ENCODE data around the gene LILRB5.
"Not testable (repeated sequence)": the region's sequence is repeated elsewhere in the genome, so short reads cannot be mapped to it uniquely, and the experiment has no call there.

LILRB5 gene

DNA sequence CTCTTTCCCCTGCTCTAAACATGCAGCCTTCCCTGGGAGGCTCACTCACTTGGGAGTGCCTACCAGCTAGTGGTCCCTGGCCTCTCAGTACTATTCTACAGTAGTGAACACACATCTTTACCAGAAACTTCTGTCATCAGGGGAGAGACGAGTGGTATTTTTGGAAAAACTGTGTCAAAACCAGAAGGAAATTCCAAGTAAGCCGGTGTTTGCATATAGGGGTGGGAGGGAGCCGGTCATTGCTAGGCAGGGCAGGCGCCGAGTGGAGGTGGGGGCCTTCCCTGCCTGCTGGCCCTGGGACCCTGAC is 49.4 kb downstream of the LILRB5 start:
- TF ChIP-seq, protein P1, sequence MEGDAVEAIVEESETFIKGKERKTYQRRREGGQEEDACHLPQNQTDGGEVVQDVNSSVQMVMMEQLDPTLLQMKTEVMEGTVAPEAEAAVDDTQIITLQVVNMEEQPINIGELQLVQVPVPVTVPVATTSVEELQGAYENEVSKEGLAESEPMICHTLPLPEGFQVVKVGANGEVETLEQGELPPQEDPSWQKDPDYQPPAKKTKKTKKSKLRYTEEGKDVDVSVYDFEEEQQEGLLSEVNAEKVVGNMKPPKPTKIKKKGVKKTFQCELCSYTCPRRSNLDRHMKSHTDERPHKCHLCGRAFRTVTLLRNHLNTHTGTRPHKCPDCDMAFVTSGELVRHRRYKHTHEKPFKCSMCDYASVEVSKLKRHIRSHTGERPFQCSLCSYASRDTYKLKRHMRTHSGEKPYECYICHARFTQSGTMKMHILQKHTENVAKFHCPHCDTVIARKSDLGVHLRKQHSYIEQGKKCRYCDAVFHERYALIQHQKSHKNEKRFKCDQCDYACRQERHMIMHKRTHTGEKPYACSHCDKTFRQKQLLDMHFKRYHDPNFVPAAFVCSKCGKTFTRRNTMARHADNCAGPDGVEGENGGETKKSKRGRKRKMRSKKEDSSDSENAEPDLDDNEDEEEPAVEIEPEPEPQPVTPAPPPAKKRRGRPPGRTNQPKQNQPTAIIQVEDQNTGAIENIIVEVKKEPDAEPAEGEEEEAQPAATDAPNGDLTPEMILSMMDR (conservative IDR thresholded peaks at IDR 0.05; ENCODE audit: low read depth, low read length) = no peak
- no peak overlapping the region for H3K4me3 ChIP-seq (ENCODE audit: low read length)
- DNase-seq (ENCODE audit: low read depth) = no peak

DNA sequence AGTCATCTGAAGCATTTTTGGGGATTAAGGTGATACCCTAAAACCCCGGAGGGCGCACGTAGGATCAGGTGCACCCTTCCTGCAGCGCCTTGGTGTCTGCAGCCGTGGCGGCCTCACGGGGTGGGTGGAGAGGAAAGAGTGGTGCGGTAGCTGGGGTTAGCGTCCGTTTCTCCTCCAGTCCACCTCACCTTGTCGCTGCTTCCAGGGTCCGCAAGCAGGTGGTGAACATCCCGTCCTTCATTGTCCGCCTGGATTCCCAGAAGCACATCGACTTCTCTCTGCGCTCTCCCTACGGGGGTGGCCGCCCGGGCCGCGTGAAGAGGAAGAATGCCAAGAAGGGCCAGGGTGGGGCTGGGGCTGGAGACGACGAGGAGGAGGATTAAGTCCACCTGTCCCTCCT is 49.9 kb downstream of the LILRB5 start:
- DNase-seq (ENCODE audit: low read depth); H3K4me3 ChIP-seq (ENCODE audit: low read length): not testable (repeated sequence)

DNA sequence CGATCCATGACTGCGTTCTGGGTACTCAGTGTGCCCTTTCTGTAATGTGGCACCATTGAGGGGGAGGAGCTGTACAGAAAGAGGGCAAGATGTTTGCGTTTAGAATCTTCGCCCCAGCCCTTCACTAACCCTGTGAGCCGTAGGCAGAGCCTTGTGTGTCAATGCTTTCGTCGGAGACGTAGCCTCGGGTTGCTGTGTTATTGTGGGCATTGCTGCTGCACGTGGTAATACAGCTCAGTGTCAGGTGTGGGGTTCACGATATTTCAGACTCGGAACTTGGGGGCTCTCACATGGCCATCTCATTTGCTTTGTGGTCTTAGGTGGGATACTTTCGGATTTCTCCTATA is 50.3 kb downstream of the LILRB5 start:
- H3K4me3 ChIP-seq (ENCODE audit: low read length) = no peak overlapping the region
- TF ChIP-seq, protein P1 (conservative IDR thresholded peaks at IDR 0.05; ENCODE audit: low read depth, low read length) = no peak
- DNase-seq (ENCODE audit: low read depth) = no peak

DNA sequence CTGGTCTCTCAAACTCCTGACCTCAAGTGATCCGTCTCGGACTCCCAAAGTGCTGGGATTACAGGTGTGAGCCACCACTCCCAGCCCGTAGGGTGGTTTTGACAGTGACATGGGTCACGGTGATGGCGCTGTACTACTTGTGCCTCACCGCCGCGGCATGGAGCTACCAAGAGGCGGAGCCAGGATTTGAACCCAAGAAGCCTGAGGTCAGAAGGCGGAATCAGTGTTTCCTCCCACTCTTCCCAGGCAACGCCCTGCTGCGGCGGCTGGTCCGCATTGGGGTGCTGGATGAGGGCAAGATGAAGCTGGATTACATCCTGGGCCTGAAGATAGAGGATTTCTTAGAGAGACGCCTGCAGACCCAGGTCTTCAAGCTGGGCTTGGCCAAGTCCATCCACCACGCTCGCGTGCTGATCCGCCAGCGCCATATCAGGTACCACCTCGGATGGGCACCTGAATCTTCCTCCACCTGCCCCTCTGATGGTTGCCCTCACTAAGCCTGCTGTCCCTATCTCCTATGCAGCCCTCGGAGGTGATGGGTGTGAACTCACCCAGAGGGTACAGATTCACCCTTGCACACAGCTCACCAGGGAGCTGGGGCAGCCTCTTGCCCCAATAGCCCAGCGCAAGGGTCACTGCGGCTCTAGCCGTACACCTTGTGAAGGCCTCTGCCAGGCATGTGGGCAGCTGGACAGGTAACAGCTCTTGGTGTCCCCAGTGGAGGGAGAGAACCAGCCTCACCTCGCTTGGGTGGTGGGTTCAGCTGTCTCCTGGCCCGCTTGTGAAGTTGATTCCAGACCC is 50.8 kb downstream of the LILRB5 start:
- TF ChIP-seq, protein P1 (conservative IDR thresholded peaks at IDR 0.05; ENCODE audit: low read depth, low read length) = no peak
- H3K4me3 ChIP-seq (ENCODE audit: low read length) = no peak overlapping the region
- no peak for DNase-seq (ENCODE audit: low read depth)

DNA sequence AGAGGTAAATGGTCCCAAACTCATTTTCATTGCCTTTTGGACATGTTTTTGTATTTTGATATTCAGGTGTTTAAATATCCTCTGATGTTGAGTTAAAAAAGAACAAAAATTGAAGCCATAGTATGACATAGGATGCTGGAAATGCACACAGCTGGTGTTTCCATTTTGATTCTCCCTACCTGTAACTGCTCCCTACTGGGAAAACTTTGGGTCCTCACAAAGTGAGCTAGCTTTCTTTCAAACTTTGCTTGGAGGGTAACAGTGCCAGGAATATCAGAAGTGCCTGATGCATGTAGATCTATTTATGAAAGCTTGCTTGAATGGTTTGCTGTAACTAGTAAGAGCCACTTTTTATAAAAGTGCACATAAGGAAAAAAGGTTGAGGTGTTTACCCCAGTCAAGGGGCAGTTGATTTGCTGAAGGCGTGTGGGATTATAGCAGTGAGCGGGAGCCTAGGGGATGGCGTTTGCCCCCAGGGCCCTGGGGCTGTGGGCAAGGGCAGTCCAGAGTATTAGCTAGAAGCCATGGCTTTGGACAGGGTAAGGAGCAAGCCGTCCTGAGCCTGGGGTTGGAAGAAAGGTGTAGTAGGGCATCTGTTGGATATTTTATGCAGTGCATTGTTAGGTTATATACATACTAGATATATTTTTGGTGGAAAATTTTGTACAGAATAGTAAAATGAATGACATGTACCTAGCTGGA is 52.2 kb downstream of the LILRB5 start:
- DNase-seq (ENCODE audit: low read depth) = no peak
- TF ChIP-seq, protein P1 (conservative IDR thresholded peaks at IDR 0.05; ENCODE audit: low read depth, low read length) = no peak
- H3K4me3 ChIP-seq (ENCODE audit: low read length) = no peak overlapping the region

DNA sequence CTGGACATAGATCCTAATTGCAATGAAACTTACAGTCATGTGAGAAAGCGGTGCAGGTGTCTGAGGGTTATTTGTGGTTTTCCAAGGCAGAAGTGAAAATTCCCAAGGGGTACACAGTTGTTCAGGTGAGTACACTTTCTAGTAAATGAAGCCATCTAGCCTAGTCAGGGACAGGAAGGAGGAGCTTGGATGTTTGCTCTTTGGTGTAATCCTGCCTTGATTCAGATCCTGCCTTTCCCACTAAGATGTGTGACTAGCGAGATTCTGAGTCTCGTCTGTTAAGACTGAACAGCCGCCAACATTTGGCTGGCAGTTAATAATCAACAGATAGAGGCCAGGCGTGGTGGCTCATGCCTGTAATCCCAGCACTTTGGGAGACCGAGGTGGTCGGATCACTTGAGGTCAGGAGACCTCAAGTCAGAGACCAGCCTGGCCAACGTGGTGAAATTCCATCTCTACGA is 53.9 kb downstream of the LILRB5 start:
- H3K4me3 ChIP-seq (ENCODE audit: low read length) = peak overlapping the region; percentile 94
- DNase-seq (ENCODE audit: low read depth) = no peak
- TF ChIP-seq, protein P1 (conservative IDR thresholded peaks at IDR 0.05; ENCODE audit: low read depth, low read length) = no peak

DNA sequence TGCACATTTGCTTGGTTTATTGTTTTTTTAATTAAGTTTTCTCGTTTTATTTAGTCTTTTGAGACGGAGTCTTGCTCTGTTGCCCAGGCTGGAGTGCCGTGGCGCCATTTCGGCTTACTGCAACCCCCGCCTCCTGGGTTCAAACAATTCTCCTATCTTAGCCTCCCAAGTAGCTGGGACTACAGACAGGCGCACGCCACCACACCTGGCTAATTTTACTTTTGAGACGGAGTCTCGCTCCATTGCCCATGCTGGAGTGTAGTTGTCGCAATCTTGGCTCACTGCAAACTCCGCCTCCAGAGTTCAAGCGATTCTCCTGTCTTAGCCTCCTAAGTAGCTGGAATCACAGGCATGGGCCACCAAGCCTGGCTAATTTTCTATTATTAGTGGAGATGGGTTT is 55.1 kb downstream of the LILRB5 start:
- no peak for DNase-seq (ENCODE audit: low read depth)
- TF ChIP-seq, protein P1 (conservative IDR thresholded peaks at IDR 0.05; ENCODE audit: low read depth, low read length) = no peak

More for the DNA sequence above, 55.1 kb downstream of the LILRB5 start:
- peak overlapping the region; percentile 94 for H3K4me3 ChIP-seq (ENCODE audit: low read length)

Data from retinal pigment epithelial cell (primary cell).